Myocyte (in vitro differentiated cells): ENCODE data around the gene NTNG1. TPM values are rescaled to one million over a fixed set of nuclear protein-coding genes. Genes with fewer than 3 reads are reported as not detected.

Source experiments
- DNase-seq: peaks from one replicate; pipeline ENCODE4 v3.0.0-alpha.2; 2012; ENCODE audit warnings: low read depth
- total RNA-seq: library from RNA; depleted of rRNA; stranded (reverse); fragments of >200 nt; gene quantifications from 2 replicates; pipeline ENCODE4 v1.2.3, GENCODE V29; 2014

NTNG1 gene
- total RNA-seq, 1 donor from 2014 or later, result 0.08 TPM

GRCh38 chr1:107394301-107394700, 253.5 kb downstream of the NTNG1 start:
- no peak for DNase-seq

- no peak for DNase-seq
Observed at GRCh38 chr1:107401704-107402103, 260.9 kb downstream of the NTNG1 start.

- no peak for DNase-seq
Observed at GRCh38 chr1:107404756-107405155, 263.9 kb downstream of the NTNG1 start.

GRCh38 chr1:107405236-107405635, 264.4 kb downstream of the NTNG1 start:
- DNase-seq, result peak; percentile 2

GRCh38 chr1:107407011-107407410, 266.2 kb downstream of the NTNG1 start:
- DNase-seq, result no peak

GRCh38 chr1:107413546-107413945, 272.7 kb downstream of the NTNG1 start:
- DNase-seq, result no peak

GRCh38 chr1:107413951-107414350, 273.1 kb downstream of the NTNG1 start:
- no peak for DNase-seq

- no peak for DNase-seq
Observed at GRCh38 chr1:107414550-107414949, 273.7 kb downstream of the NTNG1 start.

DNA sequence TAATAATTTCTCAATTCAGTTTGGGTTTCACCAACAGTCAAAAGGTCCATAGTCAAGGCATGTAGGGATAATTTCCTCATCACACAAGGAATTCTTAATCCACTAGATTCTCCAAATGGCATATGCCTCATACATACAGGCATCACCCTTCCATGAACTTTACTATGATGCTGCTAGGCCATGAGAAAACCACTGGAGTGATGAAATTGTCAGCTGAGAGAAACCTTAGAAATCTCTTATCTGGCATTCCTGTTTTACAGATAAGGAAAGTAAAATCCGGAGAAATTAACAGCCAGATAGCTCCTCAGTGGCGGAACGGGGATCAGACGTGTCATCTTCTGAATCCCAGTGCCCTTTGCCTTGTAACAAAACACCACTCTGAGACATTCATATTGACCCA, 274.4 kb downstream of the NTNG1 start:
- no peak for DNase-seq

- no peak for DNase-seq
Observed at GRCh38 chr1:107419003-107419402, 278.2 kb downstream of the NTNG1 start.

GRCh38 chr1:107422901-107423300, 282.1 kb downstream of the NTNG1 start:
- DNase-seq, result no peak

DNA sequence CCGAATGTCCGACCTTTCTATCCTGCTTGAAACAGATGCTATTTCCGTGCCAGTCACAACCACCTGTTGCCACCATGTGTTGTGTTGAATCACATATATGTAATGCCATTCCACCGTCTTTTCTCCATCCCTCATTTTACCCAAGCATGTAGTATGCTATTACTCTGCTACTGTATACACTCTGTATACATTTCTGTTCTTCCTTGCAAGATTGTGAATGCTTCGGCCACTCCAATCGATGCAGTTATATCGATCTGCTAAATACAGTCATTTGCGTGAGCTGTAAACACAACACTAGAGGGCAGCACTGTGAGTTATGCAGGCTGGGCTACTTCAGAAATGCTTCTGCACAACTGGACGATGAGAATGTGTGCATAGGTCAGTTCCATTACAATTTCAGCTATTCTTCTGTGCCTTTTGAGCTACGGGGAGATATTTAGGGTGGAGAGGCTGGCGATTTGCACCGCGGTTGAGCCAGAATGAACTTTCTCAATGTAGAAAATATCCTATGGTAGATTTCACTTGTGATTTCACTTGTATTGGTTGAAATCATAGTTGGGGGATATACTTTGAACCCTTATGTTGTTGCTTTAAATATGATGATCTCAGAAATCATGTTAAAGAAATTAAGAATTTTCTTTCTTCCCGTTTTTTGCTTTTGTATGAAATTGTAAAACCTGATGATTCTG, 289.8 kb downstream of the NTNG1 start:
- DNase-seq, result peak; percentile 59

GRCh38 chr1:107432108-107432507, 291.3 kb downstream of the NTNG1 start:
- peak; percentile 1 for DNase-seq

- DNase-seq, result no peak
Observed at GRCh38 chr1:107433068-107433467, 292.2 kb downstream of the NTNG1 start.

- DNase-seq, result no peak
Observed at GRCh38 chr1:107433635-107434360, 293.0 kb downstream of the NTNG1 start.

GRCh38 chr1:107434361-107434693, 293.5 kb downstream of the NTNG1 start:
- DNase-seq, result no peak

GRCh38 chr1:107436552-107437241, 295.9 kb downstream of the NTNG1 start:
- DNase-seq, result no peak

GRCh38 chr1:107439567-107439966, 298.7 kb downstream of the NTNG1 start:
- DNase-seq, result no peak

- DNase-seq, result no peak
Observed at GRCh38 chr1:107442551-107442950, 301.7 kb downstream of the NTNG1 start.

GRCh38 chr1:107443027-107443426, 302.2 kb downstream of the NTNG1 start:
- no peak for DNase-seq

GRCh38 chr1:107443860-107444259, 303.0 kb downstream of the NTNG1 start:
- DNase-seq, result no peak

DNA sequence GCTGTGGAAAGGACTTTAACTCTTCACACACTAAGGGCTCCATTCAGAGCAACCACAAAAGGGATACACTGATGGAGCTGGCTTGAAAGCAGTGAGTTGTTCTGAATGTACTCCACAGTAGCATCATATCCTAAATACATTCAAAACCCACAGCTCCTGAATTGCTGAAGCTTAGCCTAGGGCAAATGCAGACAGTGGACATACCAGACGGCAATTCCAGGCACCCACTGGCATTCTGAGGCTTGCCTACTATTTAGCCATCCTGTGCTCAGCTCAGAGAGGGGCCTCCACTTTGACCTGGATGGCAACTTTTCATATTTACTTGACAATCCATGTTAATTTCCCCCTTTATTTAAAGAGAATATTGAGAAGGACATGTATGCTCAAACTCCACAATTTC, 303.5 kb downstream of the NTNG1 start:
- DNase-seq, result no peak
